Measurements from ENCODE around the gene TRIM28. TPM values are rescaled to one million over a fixed set of nuclear protein-coding genes. Genes with fewer than 3 reads are reported as not detected.
A peak's percentile ranks its signal among the peaks of the same experiment; 100 is the strongest.
"Not testable (repeated sequence)": the region's sequence is repeated elsewhere in the genome, so short reads cannot be mapped to it uniquely, and the experiment has no call there.

Gene TRIM28
- total RNA-seq, 1 donor: 152 TPM

GRCh38 chr19:58538257-58539168 lies 5.4 kb upstream of the TRIM28 start:
- H3K9me3 ChIP-seq (ENCODE audit: low read depth, low read length): no peaks in the 10 kb centered on the region
- H3K27me3 ChIP-seq (ENCODE audit: insufficient read depth, low read length): peaks cover 2% of the 10 kb centered on the region
- peaks cover 27% of the 10 kb centered on the region for H3K4me1 ChIP-seq (ENCODE audit: insufficient read depth, low read length)
- H3K4me3 ChIP-seq (ENCODE audit: low read length): peak overlapping the region; percentile 19

- not testable (repeated sequence) for H3K4me3 ChIP-seq (ENCODE audit: low read length)
These were observed 4.7 kb upstream of the TRIM28 start for GRCh38 chr19:58539169-58539559.

GRCh38 chr19:58542641-58543372 lies 1.1 kb upstream of the TRIM28 start:
- not testable (repeated sequence) for H3K4me3 ChIP-seq (ENCODE audit: low read length); H3K27me3 ChIP-seq (ENCODE audit: insufficient read depth, low read length); H3K9me3 ChIP-seq (ENCODE audit: low read depth, low read length)
- peaks cover 44% of the 10 kb centered on the region for H3K4me1 ChIP-seq (ENCODE audit: insufficient read depth, low read length)

More at GRCh38 chr19:58539169-58539559, 4.7 kb upstream of the TRIM28 start:
- not testable (repeated sequence) for H3K9me3 ChIP-seq (ENCODE audit: low read depth, low read length); H3K27me3 ChIP-seq (ENCODE audit: insufficient read depth, low read length)
- peaks cover 29% of the 10 kb centered on the region for H3K4me1 ChIP-seq (ENCODE audit: insufficient read depth, low read length)

GRCh38 chr19:58544591-58545285 lies 874 bp downstream of the TRIM28 start:
- Histone ChIP-seq H3K9me3 (ENCODE audit: low read depth, low read length) (no peaks in the 10 kb centered on the region), H3K4me1 (ENCODE audit: insufficient read depth, low read length) (peaks cover 26% of the 10 kb centered on the region), H3K27me3 (ENCODE audit: insufficient read depth, low read length) (no peaks in the 10 kb centered on the region), H3K4me3 (ENCODE audit: low read length) (peak overlapping the region; percentile 76)

GRCh38 chr19:58545286-58546018 lies 1.6 kb downstream of the TRIM28 start:
- H3K9me3 ChIP-seq (ENCODE audit: low read depth, low read length): no peaks in the 10 kb centered on the region
- H3K4me3 ChIP-seq (ENCODE audit: low read length): peak overlapping the region; percentile 76
- H3K27me3 ChIP-seq (ENCODE audit: insufficient read depth, low read length): no peaks in the 10 kb centered on the region
- peaks cover 26% of the 10 kb centered on the region for H3K4me1 ChIP-seq (ENCODE audit: insufficient read depth, low read length)

GRCh38 chr19:58546019-58546530 lies 2.2 kb downstream of the TRIM28 start:
- H3K4me3 ChIP-seq (ENCODE audit: low read length): peak overlapping the region; percentile 76
- H3K27me3 ChIP-seq (ENCODE audit: insufficient read depth, low read length): no peaks in the 10 kb centered on the region
- peaks cover 26% of the 10 kb centered on the region for H3K4me1 ChIP-seq (ENCODE audit: insufficient read depth, low read length)

GRCh38 chr19:58547323-58548312 lies 3.8 kb downstream of the TRIM28 start:
- Histone ChIP-seq H3K4me1 (ENCODE audit: insufficient read depth, low read length) (peaks cover 26% of the 10 kb centered on the region), H3K27me3 (ENCODE audit: insufficient read depth, low read length) (no peaks in the 10 kb centered on the region), H3K9me3 (ENCODE audit: low read depth, low read length) (no peaks in the 10 kb centered on the region), H3K4me3 (ENCODE audit: low read length) (no peak overlapping the region)

More at GRCh38 chr19:58546019-58546530, 2.2 kb downstream of the TRIM28 start:
- H3K9me3 ChIP-seq (ENCODE audit: low read depth, low read length): no peaks in the 10 kb centered on the region

- no peaks in the 10 kb centered on the region for H3K27me3 ChIP-seq (ENCODE audit: insufficient read depth, low read length)
- no peaks in the 10 kb centered on the region for H3K9me3 ChIP-seq (ENCODE audit: low read depth, low read length)
- H3K4me1 ChIP-seq (ENCODE audit: insufficient read depth, low read length): peaks cover 27% of the 10 kb centered on the region
- no peak overlapping the region for H3K4me3 ChIP-seq (ENCODE audit: low read length)
These were observed 5.2 kb downstream of the TRIM28 start for GRCh38 chr19:58548859-58549663.

- no peaks in the 10 kb centered on the region for H3K27me3 ChIP-seq (ENCODE audit: insufficient read depth, low read length)
- no peak overlapping the region for H3K4me3 ChIP-seq (ENCODE audit: low read length)
- no peaks in the 10 kb centered on the region for H3K9me3 ChIP-seq (ENCODE audit: low read depth, low read length)
- H3K4me1 ChIP-seq (ENCODE audit: insufficient read depth, low read length): peaks cover 34% of the 10 kb centered on the region
These were observed 5.9 kb downstream of the TRIM28 start for GRCh38 chr19:58549664-58550361.

- peaks cover 33% of the 10 kb centered on the region for H3K4me1 ChIP-seq (ENCODE audit: insufficient read depth, low read length)
- no peaks in the 10 kb centered on the region for H3K27me3 ChIP-seq (ENCODE audit: insufficient read depth, low read length)
- H3K4me3 ChIP-seq (ENCODE audit: low read length): no peak overlapping the region
- no peaks in the 10 kb centered on the region for H3K9me3 ChIP-seq (ENCODE audit: low read depth, low read length)
These were observed 6.7 kb downstream of the TRIM28 start for GRCh38 chr19:58550362-58551122.

GRCh38 chr19:58551123-58551497 lies 7.2 kb downstream of the TRIM28 start:
- Histone ChIP-seq H3K9me3 (ENCODE audit: low read depth, low read length) (no peaks in the 10 kb centered on the region), H3K4me1 (ENCODE audit: insufficient read depth, low read length) (peaks cover 31% of the 10 kb centered on the region), H3K4me3 (ENCODE audit: low read length) (no peak overlapping the region), H3K27me3 (ENCODE audit: insufficient read depth, low read length) (no peaks in the 10 kb centered on the region)

Measured in mononuclear cell (primary cell).